Measurements from ENCODE around the gene EXOC3L1. TPM values are rescaled to one million over a fixed set of nuclear protein-coding genes. Genes with fewer than 3 reads are reported as not detected.

Gene EXOC3L1
- total and polyA plus RNA-seq, 4 donors, result 1.1 to 5.5 (median 3.8) TPM

- DNase-seq (ENCODE audit: low read depth in 4 of 6, low spot score in 6 of 6), result no peak
- Histone ChIP-seq H3K4me3 (ENCODE audit: low read depth, low read length) (no peak within 1 kb of the TSS), H3K9me3 (ENCODE audit: control insufficient read depth, insufficient read depth, low read length) (no peaks in the 10 kb centered on the region), H3K4me1 (ENCODE audit: control insufficient read depth, insufficient read depth, low read length) (peaks cover 15% of the 10 kb centered on the region), H3K36me3 (ENCODE audit: control insufficient read depth, insufficient read depth, low read length) (peaks cover 90% of the 10 kb centered on the region), H3K27ac (ENCODE audit: low read depth, low read length) (no peak within 1 kb of the TSS), H3K27me3 (ENCODE audit: control insufficient read depth, insufficient read depth, low read length) (no peaks in the 10 kb centered on the region)
- WGBS (ENCODE audit: insufficient coverage), result 27% methylated on average over 54 of the region's 61 CpGs
Measured at GRCh38 chr16:67199011-67199807, 9.3 kb upstream of the EXOC3L1 start, which contains the start of gene ELMO3. Gene ELMO3, plus strand, starts transcription at chr16:67199131. Its CDS starts 196 bp downstream, at chr16:67199327.

GRCh38 chr16:67198238-67198734, 8.3 kb upstream of the EXOC3L1 start:
- Histone ChIP-seq H3K27ac (ENCODE audit: low read depth, low read length) (no peak overlapping the region), H3K9me3 (ENCODE audit: control insufficient read depth, insufficient read depth, low read length) (no peaks in the 10 kb centered on the region), H3K4me1 (ENCODE audit: control insufficient read depth, insufficient read depth, low read length) (peaks cover 20% of the 10 kb centered on the region), H3K27me3 (ENCODE audit: control insufficient read depth, insufficient read depth, low read length) (no peaks in the 10 kb centered on the region), H3K36me3 (ENCODE audit: control insufficient read depth, insufficient read depth, low read length) (peaks cover 90% of the 10 kb centered on the region), H3K4me3 (ENCODE audit: low read depth, low read length) (no peak overlapping the region)
- 76% methylated on average over 8 of the region's 12 CpGs for WGBS (ENCODE audit: insufficient coverage)
- DNase-seq (ENCODE audit: low read depth in 4 of 6, low spot score in 6 of 6), result peak in 2 of 6 donors; percentile 34 to 56

- H3K27ac ChIP-seq (ENCODE audit: low read depth, low read length), result no peak overlapping the region
- H3K4me1 ChIP-seq (ENCODE audit: control insufficient read depth, insufficient read depth, low read length), result peaks cover 25% of the 10 kb centered on the region
- WGBS (ENCODE audit: insufficient coverage), result 74% methylated on average over 5 of the region's 6 CpGs
- H3K36me3 ChIP-seq (ENCODE audit: control insufficient read depth, insufficient read depth, low read length), result peaks cover 88% of the 10 kb centered on the region
- no peak for DNase-seq (ENCODE audit: low read depth in 4 of 6, low spot score in 6 of 6)
- no peak overlapping the region for H3K4me3 ChIP-seq (ENCODE audit: low read depth, low read length)
- H3K27me3 ChIP-seq (ENCODE audit: control insufficient read depth, insufficient read depth, low read length), result no peaks in the 10 kb centered on the region
- no peaks in the 10 kb centered on the region for H3K9me3 ChIP-seq (ENCODE audit: control insufficient read depth, insufficient read depth, low read length)
Measured at GRCh38 chr16:67197704-67198103, 7.8 kb upstream of the EXOC3L1 start.

- WGBS (ENCODE audit: insufficient coverage), result 100% methylated on average over 1 of the region's 1 CpG
- DNase-seq (ENCODE audit: low read depth in 4 of 6, low spot score in 6 of 6), result no peak
- no peak overlapping the region for H3K27ac ChIP-seq (ENCODE audit: low read depth, low read length)
- peaks cover 80% of the 10 kb centered on the region for H3K36me3 ChIP-seq (ENCODE audit: control insufficient read depth, insufficient read depth, low read length)
- no peaks in the 10 kb centered on the region for H3K27me3 ChIP-seq (ENCODE audit: control insufficient read depth, insufficient read depth, low read length)
- H3K4me3 ChIP-seq (ENCODE audit: low read depth, low read length), result no peak overlapping the region
- no peaks in the 10 kb centered on the region for H3K9me3 ChIP-seq (ENCODE audit: control insufficient read depth, insufficient read depth, low read length)
- peaks cover 30% of the 10 kb centered on the region for H3K4me1 ChIP-seq (ENCODE audit: control insufficient read depth, insufficient read depth, low read length)
Measured at GRCh38 chr16:67196881-67197280, 6.9 kb upstream of the EXOC3L1 start.

- 88% methylated on average over 4 of the region's 5 CpGs for whole genome bisulfite sequencing (ENCODE audit: insufficient coverage)
- peaks cover 69% of the 10 kb centered on the region for H3K36me3 ChIP-seq (ENCODE audit: control insufficient read depth, insufficient read depth, low read length)
Measured at GRCh38 chr16:67195676-67196075, 5.7 kb upstream of the EXOC3L1 start.

GRCh38 chr16:67194260-67194659, 4.3 kb upstream of the EXOC3L1 start:
- H3K9me3 ChIP-seq (ENCODE audit: control insufficient read depth, insufficient read depth, low read length), result no peaks in the 10 kb centered on the region
- H3K27ac ChIP-seq (ENCODE audit: low read depth, low read length), result no peak overlapping the region
- no peak overlapping the region for H3K4me3 ChIP-seq (ENCODE audit: low read depth, low read length)
- 90% methylated on average over 2 of the region's 6 CpGs for WGBS (ENCODE audit: insufficient coverage)
- no peak for DNase-seq (ENCODE audit: low read depth in 4 of 6, low spot score in 6 of 6)
- H3K27me3 ChIP-seq (ENCODE audit: control insufficient read depth, insufficient read depth, low read length), result no peaks in the 10 kb centered on the region
- H3K4me1 ChIP-seq (ENCODE audit: control insufficient read depth, insufficient read depth, low read length), result peaks cover 30% of the 10 kb centered on the region
- H3K36me3 ChIP-seq (ENCODE audit: control insufficient read depth, insufficient read depth, low read length), result peaks cover 61% of the 10 kb centered on the region

More at GRCh38 chr16:67195676-67196075, 5.7 kb upstream of the EXOC3L1 start:
- H3K4me3 ChIP-seq (ENCODE audit: low read depth, low read length), result no peak overlapping the region
- H3K27ac ChIP-seq (ENCODE audit: low read depth, low read length), result no peak overlapping the region
- H3K9me3 ChIP-seq (ENCODE audit: control insufficient read depth, insufficient read depth, low read length), result no peaks in the 10 kb centered on the region
- H3K27me3 ChIP-seq (ENCODE audit: control insufficient read depth, insufficient read depth, low read length), result no peaks in the 10 kb centered on the region
- peaks cover 33% of the 10 kb centered on the region for H3K4me1 ChIP-seq (ENCODE audit: control insufficient read depth, insufficient read depth, low read length)
- no peak for DNase-seq (ENCODE audit: low read depth in 4 of 6, low spot score in 6 of 6)

GRCh38 chr16:67193536-67193935, 3.6 kb upstream of the EXOC3L1 start:
- peaks cover 61% of the 10 kb centered on the region for H3K36me3 ChIP-seq (ENCODE audit: control insufficient read depth, insufficient read depth, low read length)
- peaks cover 29% of the 10 kb centered on the region for H3K4me1 ChIP-seq (ENCODE audit: control insufficient read depth, insufficient read depth, low read length)
- H3K27ac ChIP-seq (ENCODE audit: low read depth, low read length), result no peak overlapping the region
- DNase-seq (ENCODE audit: low read depth in 4 of 6, low spot score in 6 of 6), result no peak
- H3K4me3 ChIP-seq (ENCODE audit: low read depth, low read length), result no peak overlapping the region
- no peaks in the 10 kb centered on the region for H3K9me3 ChIP-seq (ENCODE audit: control insufficient read depth, insufficient read depth, low read length)
- no peaks in the 10 kb centered on the region for H3K27me3 ChIP-seq (ENCODE audit: control insufficient read depth, insufficient read depth, low read length)

GRCh38 chr16:67192781-67193361, 2.9 kb upstream of the EXOC3L1 start:
- DNase-seq (ENCODE audit: low read depth in 4 of 6, low spot score in 6 of 6), result no peak
- WGBS (ENCODE audit: insufficient coverage), result 44% methylated on average over 15 of the region's 17 CpGs
- H3K36me3 ChIP-seq (ENCODE audit: control insufficient read depth, insufficient read depth, low read length), result peaks cover 56% of the 10 kb centered on the region
- no peaks in the 10 kb centered on the region for H3K27me3 ChIP-seq (ENCODE audit: control insufficient read depth, insufficient read depth, low read length)
- H3K27ac ChIP-seq (ENCODE audit: low read depth, low read length), result no peak overlapping the region
- H3K4me1 ChIP-seq (ENCODE audit: control insufficient read depth, insufficient read depth, low read length), result peaks cover 24% of the 10 kb centered on the region
- H3K9me3 ChIP-seq (ENCODE audit: control insufficient read depth, insufficient read depth, low read length), result no peaks in the 10 kb centered on the region
- peak overlapping the region; percentile 91 for H3K4me3 ChIP-seq (ENCODE audit: low read depth, low read length)

GRCh38 chr16:67191995-67192681, 2.2 kb upstream of the EXOC3L1 start, which contains the start of gene E2F4:
Gene E2F4, plus strand, starts transcription at chr16:67192155. Its CDS starts 73 bp downstream, at chr16:67192228.
- WGBS (ENCODE audit: insufficient coverage), result under 1% methylated on average over 54 of the region's 54 CpGs
- H3K4me3 ChIP-seq (ENCODE audit: low read depth, low read length), result peak within 1 kb of the TSS; percentile 91
- H3K27me3 ChIP-seq (ENCODE audit: control insufficient read depth, insufficient read depth, low read length), result no peaks in the 10 kb centered on the region
- no peak within 1 kb of the TSS for H3K27ac ChIP-seq (ENCODE audit: low read depth, low read length)
- no peaks in the 10 kb centered on the region for H3K9me3 ChIP-seq (ENCODE audit: control insufficient read depth, insufficient read depth, low read length)
- peaks cover 52% of the 10 kb centered on the region for H3K36me3 ChIP-seq (ENCODE audit: control insufficient read depth, insufficient read depth, low read length)
- DNase-seq (ENCODE audit: low read depth in 4 of 6, low spot score in 6 of 6), result peak in 5 of 6 donors; percentile 73 to 96 (median 84)
- peaks cover 28% of the 10 kb centered on the region for H3K4me1 ChIP-seq (ENCODE audit: control insufficient read depth, insufficient read depth, low read length)
